Mononuclear cell (primary cell): ENCODE results near the gene TMEM242. TPM values are rescaled to one million over a fixed set of nuclear protein-coding genes. Genes with fewer than 3 reads are reported as not detected.

ENCODE experiments used
- H3K27me3 ChIP-seq: 2 replicates; pipeline ENCODE4 v1.6.0; 2011; ENCODE audit warnings: low read length, control low read depth; ENCODE audit not compliant: insufficient read depth
- H3K4me1 ChIP-seq: 2 replicates; pipeline ENCODE4 v1.5.1; 2011; ENCODE audit warnings: mild to moderate bottlenecking, low read length, control low read depth; ENCODE audit not compliant: insufficient read depth
- H3K4me3 ChIP-seq: 2 replicates; pipeline ENCODE4 v1.5.1; 2011; ENCODE audit warnings: mild to moderate bottlenecking, low read length, moderate library complexity
- H3K9me3 ChIP-seq: 2 replicates; pipeline ENCODE4 v1.5.1; 2011; ENCODE audit warnings: low read depth, mild to moderate bottlenecking, control low read depth, low read length
- total RNA-seq: library from RNA; depleted of rRNA; stranded (reverse); fragments of >200 nt; gene quantifications from one replicate; pipeline ENCODE4 v1.2.3, GENCODE V29; 2012

Gene TMEM242
- total RNA-seq, 1 donor, result 9.7 TPM

- no peaks in the 10 kb centered on the region for H3K9me3 ChIP-seq
- no peaks in the 10 kb centered on the region for H3K4me1 ChIP-seq
- H3K4me3 ChIP-seq, result no peak overlapping the region
- H3K27me3 ChIP-seq, result no peaks in the 10 kb centered on the region
These were observed 36.0 kb downstream of the TMEM242 start for GRCh38 chr6:157287247-157287850.

GRCh38 chr6:157285422-157285779, 37.9 kb downstream of the TMEM242 start:
- Histone ChIP-seq H3K4me1 (no peaks in the 10 kb centered on the region), H3K9me3 (no peaks in the 10 kb centered on the region), H3K4me3 (no peak overlapping the region), H3K27me3 (no peaks in the 10 kb centered on the region)

- no peaks in the 10 kb centered on the region for H3K9me3 ChIP-seq
These were observed 38.4 kb downstream of the TMEM242 start for GRCh38 chr6:157284738-157285421.

GRCh38 chr6:157283900-157284737, 39.2 kb downstream of the TMEM242 start:
- no peaks in the 10 kb centered on the region for H3K27me3 ChIP-seq
- no peaks in the 10 kb centered on the region for H3K4me1 ChIP-seq
- H3K4me3 ChIP-seq, result no peak overlapping the region
- H3K9me3 ChIP-seq, result no peaks in the 10 kb centered on the region

More at GRCh38 chr6:157284738-157285421, 38.4 kb downstream of the TMEM242 start:
- no peak overlapping the region for H3K4me3 ChIP-seq
- no peaks in the 10 kb centered on the region for H3K27me3 ChIP-seq
- H3K4me1 ChIP-seq, result no peaks in the 10 kb centered on the region

- Histone ChIP-seq H3K9me3 (no peaks in the 10 kb centered on the region), H3K4me1 (no peaks in the 10 kb centered on the region), H3K27me3 (no peaks in the 10 kb centered on the region), H3K4me3 (no peak overlapping the region)
These were observed 39.9 kb downstream of the TMEM242 start for GRCh38 chr6:157283330-157283898.

- Histone ChIP-seq H3K4me1 (no peaks in the 10 kb centered on the region), H3K4me3 (no peak overlapping the region), H3K27me3 (no peaks in the 10 kb centered on the region), H3K9me3 (no peaks in the 10 kb centered on the region)
These were observed 41.0 kb downstream of the TMEM242 start for GRCh38 chr6:157282284-157282683.

GRCh38 chr6:157281570-157281969, 41.7 kb downstream of the TMEM242 start:
- Histone ChIP-seq H3K4me3 (no peak overlapping the region), H3K9me3 (no peaks in the 10 kb centered on the region), H3K4me1 (no peaks in the 10 kb centered on the region), H3K27me3 (no peaks in the 10 kb centered on the region)

GRCh38 chr6:157280947-157281346, 42.4 kb downstream of the TMEM242 start:
- H3K4me3 ChIP-seq, result no peak overlapping the region

GRCh38 chr6:157280157-157280556, 43.2 kb downstream of the TMEM242 start:
- Histone ChIP-seq H3K9me3 (no peaks in the 10 kb centered on the region), H3K4me3 (no peak overlapping the region), H3K27me3 (no peaks in the 10 kb centered on the region), H3K4me1 (peaks cover 2% of the 10 kb centered on the region)

More at GRCh38 chr6:157280947-157281346, 42.4 kb downstream of the TMEM242 start:
- Histone ChIP-seq H3K27me3 (no peaks in the 10 kb centered on the region), H3K9me3 (no peaks in the 10 kb centered on the region), H3K4me1 (no peaks in the 10 kb centered on the region)

GRCh38 chr6:157278171-157278570, 45.1 kb downstream of the TMEM242 start:
- Histone ChIP-seq H3K9me3 (no peaks in the 10 kb centered on the region), H3K4me1 (peaks cover 14% of the 10 kb centered on the region), H3K27me3 (no peaks in the 10 kb centered on the region), H3K4me3 (no peak overlapping the region)

- H3K4me3 ChIP-seq, result no peak overlapping the region
- H3K4me1 ChIP-seq, result peaks cover 14% of the 10 kb centered on the region
- H3K9me3 ChIP-seq, result no peaks in the 10 kb centered on the region
- no peaks in the 10 kb centered on the region for H3K27me3 ChIP-seq
These were observed 46.6 kb downstream of the TMEM242 start for GRCh38 chr6:157276731-157277130.

- no peak overlapping the region for H3K4me3 ChIP-seq
- no peaks in the 10 kb centered on the region for H3K9me3 ChIP-seq
- peaks cover 14% of the 10 kb centered on the region for H3K4me1 ChIP-seq
- no peaks in the 10 kb centered on the region for H3K27me3 ChIP-seq
These were observed 47.2 kb downstream of the TMEM242 start for GRCh38 chr6:157276134-157276532.

GRCh38 chr6:157274471-157275226, 48.7 kb downstream of the TMEM242 start:
- no peaks in the 10 kb centered on the region for H3K9me3 ChIP-seq
- H3K4me1 ChIP-seq, result peaks cover 14% of the 10 kb centered on the region
- H3K27me3 ChIP-seq, result no peaks in the 10 kb centered on the region
- peak overlapping the region; percentile 60 for H3K4me3 ChIP-seq

GRCh38 chr6:157273756-157274470, 49.4 kb downstream of the TMEM242 start:
- Histone ChIP-seq H3K4me3 (peak overlapping the region; percentile 60), H3K27me3 (no peaks in the 10 kb centered on the region), H3K4me1 (peaks cover 14% of the 10 kb centered on the region), H3K9me3 (no peaks in the 10 kb centered on the region)
